Endothelial cell of umbilical vein (primary cell): ENCODE data around the gene PDK4.

Experiments used
- JUN ChIP-seq: IDR thresholded peaks from 2 replicates; pipeline ENCODE4 v1.6.1; 2011; ENCODE audit warnings: borderline replicate concordance, low read depth; ENCODE audit not compliant: insufficient read length, insufficient read depth
- TF ChIP-seq, protein P1 (sequence below): IDR thresholded peaks from 2 replicates; pipeline ENCODE4 v1.6.1; 2011; ENCODE audit not compliant: insufficient read depth, insufficient read length

DNA sequence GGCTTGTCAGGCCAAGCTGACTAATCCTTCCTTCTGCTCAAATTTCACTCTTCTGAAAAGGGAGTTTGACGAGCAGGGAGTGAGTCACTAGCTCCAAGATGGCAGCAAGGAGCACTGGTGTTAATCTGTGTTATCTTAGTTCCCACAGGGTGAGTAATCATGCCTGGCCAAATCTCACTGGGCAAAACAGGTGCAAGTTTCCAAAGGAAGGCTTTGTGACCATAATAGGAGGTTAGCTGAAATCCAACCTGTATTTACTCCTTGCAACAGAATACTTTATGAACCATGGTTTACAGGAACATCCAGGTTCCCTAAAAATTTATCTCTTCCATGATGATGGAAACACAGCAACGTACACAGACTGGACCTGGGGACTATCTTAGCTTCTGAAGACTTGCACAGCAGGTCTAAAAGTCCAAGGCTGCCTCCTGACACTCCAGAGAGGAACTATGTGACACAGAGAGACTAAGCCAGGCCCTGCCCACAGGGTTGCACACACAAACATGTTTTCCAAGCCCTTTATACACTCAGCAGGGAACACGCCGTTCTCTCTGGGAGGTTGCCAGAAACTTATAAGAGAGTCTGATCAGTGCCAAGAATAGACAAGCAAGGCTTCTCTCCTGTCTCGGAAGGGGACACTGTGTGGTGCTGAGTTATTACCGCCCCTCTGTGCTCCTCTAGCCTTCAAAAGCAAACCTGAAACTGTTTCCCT is 46.3 kb downstream of the PDK4 start:
- TF ChIP-seq, protein P1, sequence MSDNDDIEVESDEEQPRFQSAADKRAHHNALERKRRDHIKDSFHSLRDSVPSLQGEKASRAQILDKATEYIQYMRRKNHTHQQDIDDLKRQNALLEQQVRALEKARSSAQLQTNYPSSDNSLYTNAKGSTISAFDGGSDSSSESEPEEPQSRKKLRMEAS: no peak
- peak; percentile 80 for TF ChIP-seq JUN
